Aorta (tissue), 5 donors: Measurements from ENCODE around the gene WWOX. TPM values are rescaled to one million over a fixed set of nuclear protein-coding genes. Genes with fewer than 3 reads are reported as not detected.
A peak's percentile ranks its signal among the peaks of the same experiment; 100 is the strongest.

Experiments used
- ATAC-seq: fragments of 200-7000 bp; cut with Tn5 transposase; one replicate; pipeline ENCODE4 v1.9.1; 2022; ENCODE audit warnings: moderate library complexity; ENCODE audit not compliant: low FRiP score
- DNase-seq, 2 donors: peaks; one replicate each; pipeline ENCODE4 v3.0.0-alpha.2; 2020
- H3K27ac ChIP-seq, 2 donors: one replicate each; pipeline ENCODE4 v1.5.1; 2013; ENCODE audit warnings: low read length in 2 of 2, mild to moderate bottlenecking in 2 of 2, moderate library complexity in 2 of 2, control low read depth in 1 of 2, inconsistent platforms in 1 of 2, low read depth in 1 of 2
- H3K27me3 ChIP-seq, 2 donors: one replicate each; pipeline ENCODE4 v1.6.1; 2013; ENCODE audit warnings: control low read depth in 1 of 2, low read length in 1 of 2, mild to moderate bottlenecking in 1 of 2, moderate library complexity in 1 of 2; ENCODE audit not compliant: insufficient read depth in 2 of 2, control insufficient read depth in 1 of 2
- H3K36me3 ChIP-seq, 2 donors: one replicate each; pipeline ENCODE4 v1.6.1; 2013; ENCODE audit warnings: control low read depth in 1 of 2, low read length in 1 of 2, mild to moderate bottlenecking in 1 of 2; ENCODE audit not compliant: insufficient read depth in 2 of 2, control insufficient read depth in 1 of 2
- H3K4me1 ChIP-seq, 2 donors: one replicate each; pipeline ENCODE4 v1.6.1; 2013; ENCODE audit warnings: low read length in 2 of 2, control low read depth in 1 of 2, mild to moderate bottlenecking in 1 of 2, moderate library complexity in 1 of 2; ENCODE audit not compliant: insufficient read depth in 2 of 2, control insufficient read depth in 1 of 2
- H3K4me3 ChIP-seq, 2 donors: one replicate each; pipeline ENCODE4 v1.5.1; 2013; ENCODE audit warnings: low read length in 2 of 2, control low read depth in 1 of 2, mild to moderate bottlenecking in 1 of 2
- H3K9me3 ChIP-seq: one replicate; pipeline ENCODE4 v1.6.1; 2013; ENCODE audit warnings: mild to moderate bottlenecking, low read length; ENCODE audit not compliant: control insufficient read depth
- WGBS, 2 donors: extraction: QIAGEN DNeasy Blood & Tissue Kit; methylation state at CpG; one replicate each; pipeline ENCODE4 v1.1.7; 2013; 5-methylcytosine and 5-hydroxymethylcytosine counted together
- intact Hi-C, 2 donors: fragments of 100-400 bp; cut with DNase I; formaldehyde crosslinking; loops; one replicate each; pipeline versions ENCODE4 v1.14.2 to v1.15.0; 2022
- polyA plus RNA-seq, 2 donors: library from polyadenylated mRNA; stranded (reverse); fragments of 200-250 nt; gene quantifications; one replicate each; pipeline ENCODE4 v1.2.3, GENCODE V29; 2013
- total RNA-seq, 2 donors: library from RNA; stranded (reverse); fragmentation: NEBNext Ultra II Directional; extraction: Animal tissue kit (Norgen Biotek cat#: 25700); gene quantifications; one replicate each; pipeline ENCODE4 v1.2.1, GENCODE V29; 2021
- donor health status: healthy with polysubstance abuse.
- donor health status: Bipolar disorder and iron deficiency.
- donor health status: DM: no; HTN: no; CAD: no.
- donor health status: DM: no; HTN: no; CAD: no.
- donor health status: DM: yes; HTN: yes; CAD: no.

The WWOX gene
- total and polyA plus RNA-seq, 4 donors = 11.2 to 30.9 (median 14.6) TPM

GRCh38 chr16:78628461-78629045 lies 529.1 kb downstream of the WWOX start:
- ATAC-seq = no peak
- WGBS, 2 donors = 6 to 9% methylated on average over 8 of the region's 8 CpGs
- no peaks in the 10 kb centered on the region for H3K9me3 ChIP-seq
- no peaks in the 10 kb centered on the region for H3K4me1 ChIP-seq
- no peaks in the 10 kb centered on the region for H3K36me3 ChIP-seq
- intact Hi-C loops = loop anchor here in 1 of 2 donors (10.0 kb wide), 1 partner anchor 56 kb away; no protein-coding TSS in a partner anchor
- H3K27me3 ChIP-seq = no peaks in the 10 kb centered on the region
- peak overlapping the region in 1 of 2 donors; percentile 19 for H3K4me3 ChIP-seq
- no peak for DNase-seq
- no peak overlapping the region for H3K27ac ChIP-seq

GRCh38 chr16:78629173-78629572 lies 529.7 kb downstream of the WWOX start:
- Histone ChIP-seq H3K4me1 (no peaks in the 10 kb centered on the region), H3K36me3 (no peaks in the 10 kb centered on the region), H3K27me3 (no peaks in the 10 kb centered on the region), H3K9me3 (no peaks in the 10 kb centered on the region), H3K27ac (no peak overlapping the region), H3K4me3 (no peak overlapping the region)
- 0 to 35% methylated on average over 1 of the region's 1 CpG for WGBS, 2 donors
- intact Hi-C loops = loop anchor here in 1 of 2 donors (10.0 kb wide), 1 partner anchor 56 kb away; no protein-coding TSS in a partner anchor
- ATAC-seq = no peak
- DNase-seq = no peak

GRCh38 chr16:78630102-78630501 lies 530.6 kb downstream of the WWOX start:
- no peak for ATAC-seq
- 87 to 89% methylated on average over 3 of the region's 3 CpGs for WGBS, 2 donors

GRCh38 chr16:78633551-78633950 lies 534.1 kb downstream of the WWOX start:
- H3K9me3 ChIP-seq = no peaks in the 10 kb centered on the region
- DNase-seq (no peak), ATAC-seq (no peak)
- no peak overlapping the region for H3K27ac ChIP-seq
- no peak overlapping the region for H3K4me3 ChIP-seq
- intact Hi-C loops = no loop called here
- 86 to 88% methylated on average over 12 of the region's 12 CpGs for WGBS, 2 donors
- no peaks in the 10 kb centered on the region for H3K27me3 ChIP-seq
- no peaks in the 10 kb centered on the region for H3K36me3 ChIP-seq
- H3K4me1 ChIP-seq = no peaks in the 10 kb centered on the region

More at GRCh38 chr16:78630102-78630501, 530.6 kb downstream of the WWOX start:
- no peaks in the 10 kb centered on the region for H3K4me1 ChIP-seq
- no peaks in the 10 kb centered on the region for H3K9me3 ChIP-seq
- intact Hi-C loops = no loop called here
- H3K27ac ChIP-seq = no peak overlapping the region
- H3K4me3 ChIP-seq = no peak overlapping the region
- no peaks in the 10 kb centered on the region for H3K36me3 ChIP-seq
- DNase-seq = no peak
- H3K27me3 ChIP-seq = no peaks in the 10 kb centered on the region

GRCh38 chr16:78635807-78636206 lies 536.4 kb downstream of the WWOX start:
- no peak overlapping the region for H3K4me3 ChIP-seq
- intact Hi-C loops = no loop called here
- no peaks in the 10 kb centered on the region for H3K27me3 ChIP-seq
- 93 to 94% methylated on average over 9 of the region's 9 CpGs for WGBS, 2 donors
- H3K4me1 ChIP-seq = no peaks in the 10 kb centered on the region
- ATAC-seq (no peak), DNase-seq (no peak)
- no peaks in the 10 kb centered on the region for H3K36me3 ChIP-seq
- H3K9me3 ChIP-seq = no peaks in the 10 kb centered on the region
- H3K27ac ChIP-seq = no peak overlapping the region

GRCh38 chr16:78638371-78638770 lies 538.9 kb downstream of the WWOX start:
- H3K27me3 ChIP-seq = no peaks in the 10 kb centered on the region
- no peak for DNase-seq
- H3K4me1 ChIP-seq = no peaks in the 10 kb centered on the region
- intact Hi-C loops = no loop called here
- no peak for ATAC-seq
- no peak overlapping the region for H3K4me3 ChIP-seq
- no peaks in the 10 kb centered on the region for H3K9me3 ChIP-seq
- no peaks in the 10 kb centered on the region for H3K36me3 ChIP-seq
- WGBS, 2 donors = 95 to 96% methylated on average over 4 of the region's 4 CpGs
- H3K27ac ChIP-seq = no peak overlapping the region

- Histone ChIP-seq H3K4me3 (no peak overlapping the region), H3K27ac (no peak overlapping the region), H3K27me3 (no peaks in the 10 kb centered on the region), H3K9me3 (no peaks in the 10 kb centered on the region), H3K36me3 (no peaks in the 10 kb centered on the region), H3K4me1 (no peaks in the 10 kb centered on the region)
- WGBS, 2 donors = 93 to 96% methylated on average over 3 of the region's 3 CpGs
- DNase-seq (no peak), ATAC-seq (no peak)
- intact Hi-C loops = no loop called here
These were observed 540.3 kb downstream of the WWOX start for GRCh38 chr16:78639775-78640174.

- DNase-seq (no peak), ATAC-seq (no peak)
- Histone ChIP-seq H3K27me3 (no peaks in the 10 kb centered on the region), H3K4me1 (no peaks in the 10 kb centered on the region), H3K27ac (no peak overlapping the region), H3K9me3 (no peaks in the 10 kb centered on the region), H3K4me3 (no peak overlapping the region), H3K36me3 (no peaks in the 10 kb centered on the region)
- intact Hi-C loops = no loop called here
- 80 to 84% methylated on average over 6 of the region's 6 CpGs for WGBS, 2 donors
These were observed 541.4 kb downstream of the WWOX start for GRCh38 chr16:78640886-78641285.

GRCh38 chr16:78641433-78641832 lies 542.0 kb downstream of the WWOX start:
- WGBS, 2 donors = 60 to 70% methylated on average over 8 of the region's 8 CpGs

More at GRCh38 chr16:78641433-78641832, 542.0 kb downstream of the WWOX start:
- Histone ChIP-seq H3K4me3 (no peak overlapping the region), H3K36me3 (no peaks in the 10 kb centered on the region), H3K27ac (no peak overlapping the region), H3K9me3 (no peaks in the 10 kb centered on the region), H3K27me3 (no peaks in the 10 kb centered on the region), H3K4me1 (no peaks in the 10 kb centered on the region)
- intact Hi-C loops = no loop called here
- ATAC-seq (no peak), DNase-seq (no peak)
